HG03039 (cell line): Measurements from ENCODE around the gene MSMO1.
"Not testable (repeated sequence)": the region's sequence is repeated elsewhere in the genome, so short reads cannot be mapped to it uniquely, and the experiment has no call there.

Experiments
- ATAC-seq: cut with Tn5 transposase; IDR thresholded peaks from one replicate; pipeline ENCODE4 v1.9.1; 2021; ENCODE audit warnings: mild to moderate bottlenecking, moderate library complexity; ENCODE audit not compliant: unreplicated experiment

The MSMO1 gene

DNA sequence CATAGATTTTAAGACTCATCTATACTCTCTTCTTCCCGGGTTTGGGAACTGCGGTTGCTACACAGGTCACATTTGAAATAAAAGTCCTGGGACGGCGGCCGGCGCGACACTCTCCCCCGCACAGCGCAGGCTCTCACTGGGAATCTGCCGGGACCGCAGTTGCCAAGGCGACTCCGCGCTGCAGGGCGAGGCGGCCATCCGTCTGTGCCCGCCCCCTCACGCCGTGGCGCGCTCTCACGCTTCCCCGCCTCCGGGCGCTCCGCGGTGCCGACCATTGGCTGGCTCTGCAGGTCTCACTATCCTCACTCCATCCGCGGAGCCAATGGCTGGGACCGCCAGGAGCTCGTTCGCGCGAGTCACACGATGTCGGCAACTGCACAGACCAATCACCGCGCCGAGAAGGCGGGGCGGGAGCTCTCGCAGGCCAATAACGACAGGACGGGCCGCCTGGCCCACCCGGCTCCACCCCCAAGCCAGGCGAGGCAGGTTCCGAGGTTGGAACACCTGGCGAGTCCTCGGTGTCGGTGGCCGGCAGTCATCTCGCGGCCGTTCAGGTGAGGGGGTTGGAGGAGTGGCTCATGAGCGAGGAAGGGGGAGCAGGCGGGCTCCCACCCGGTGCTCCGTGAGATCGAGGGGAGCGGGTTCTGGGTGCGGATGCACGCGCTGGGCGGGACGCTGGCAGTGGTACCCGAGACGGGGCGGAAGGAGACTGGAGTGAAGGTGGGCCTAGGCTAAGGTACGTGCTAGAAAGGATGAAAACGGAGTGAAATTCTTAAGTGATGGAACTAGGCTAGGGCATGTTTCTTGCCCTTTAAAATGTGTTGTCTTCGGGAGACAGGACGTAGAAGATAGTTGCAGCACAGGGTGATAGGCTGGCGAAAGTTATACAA, at the start of gene MSMO1:
MSMO1 (plus strand) TSS at position 459 of the 890 bp plus-strand sequence. CDS start 5,702 bp downstream, outside the sequence.
- ATAC-seq = peak; percentile 98

DNA sequence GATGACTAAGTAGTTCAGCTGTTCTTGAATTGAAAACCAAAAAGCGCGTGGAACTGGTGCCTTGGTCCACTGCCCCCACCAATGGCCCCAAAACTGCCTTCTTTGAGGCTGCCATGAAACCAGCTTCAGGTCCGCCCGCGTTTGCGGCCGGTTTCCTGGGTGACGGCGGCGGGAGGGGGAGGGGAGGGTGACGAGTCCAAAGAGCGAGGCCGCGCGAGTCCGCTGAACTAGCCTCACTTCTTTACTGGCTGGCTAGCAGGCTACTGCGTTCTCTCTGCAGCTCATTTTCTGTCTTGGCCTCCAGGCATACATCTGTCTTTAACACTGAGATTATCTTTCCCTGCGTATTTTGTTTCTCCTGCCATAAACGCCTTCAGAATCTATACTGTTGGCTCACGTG, 47.9 kb upstream of the MSMO1 start:
- ATAC-seq = not testable (repeated sequence)

DNA sequence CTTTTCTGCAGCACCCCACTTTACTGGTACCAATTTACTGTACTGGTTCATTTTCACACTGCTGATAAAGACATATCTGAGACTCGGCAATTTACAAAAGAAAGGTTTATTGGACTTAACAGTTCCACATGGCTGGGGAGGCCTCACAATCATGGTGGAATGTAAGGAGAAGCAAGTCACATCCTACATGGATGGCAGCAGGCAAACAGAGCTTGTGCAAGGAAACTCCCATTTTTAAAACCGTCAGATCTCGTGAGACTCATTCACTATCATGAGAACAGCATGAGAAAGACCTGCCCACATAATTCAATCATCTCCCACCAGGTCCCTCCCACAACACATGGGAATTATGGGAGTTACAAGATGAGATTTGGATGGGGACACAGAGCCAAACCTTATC, 42.8 kb upstream of the MSMO1 start:
- ATAC-seq = not testable (repeated sequence)

GRCh38 chr4:165286619-165287340, 40.7 kb upstream of the MSMO1 start:
- peak; percentile 54 for ATAC-seq

GRCh38 chr4:165288226-165288625, 39.2 kb upstream of the MSMO1 start:
- no peak for ATAC-seq

- ATAC-seq = no peak
These were observed 38.6 kb upstream of the MSMO1 start for GRCh38 chr4:165288639-165289422.

GRCh38 chr4:165289423-165289785, 38.1 kb upstream of the MSMO1 start:
- ATAC-seq = no peak

DNA sequence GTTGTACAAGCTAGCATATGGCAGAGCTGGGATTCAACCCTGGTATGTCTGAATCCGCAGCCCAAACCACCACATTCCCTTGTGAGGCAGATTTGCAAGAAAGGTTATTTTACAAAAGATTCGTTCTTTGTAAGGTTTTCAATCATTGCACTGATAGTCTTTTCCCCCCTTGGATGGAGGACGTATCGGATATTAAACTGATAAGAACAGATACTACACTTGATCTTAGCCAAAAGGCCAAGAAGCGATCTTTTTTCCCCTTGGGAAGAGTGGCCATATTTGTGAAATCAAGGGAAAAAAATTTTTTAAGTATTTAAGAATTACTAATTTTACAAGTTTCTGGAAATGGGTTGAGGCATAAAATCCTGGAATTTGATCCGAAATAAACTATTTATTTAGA, 34.4 kb upstream of the MSMO1 start:
- ATAC-seq = no peak

DNA sequence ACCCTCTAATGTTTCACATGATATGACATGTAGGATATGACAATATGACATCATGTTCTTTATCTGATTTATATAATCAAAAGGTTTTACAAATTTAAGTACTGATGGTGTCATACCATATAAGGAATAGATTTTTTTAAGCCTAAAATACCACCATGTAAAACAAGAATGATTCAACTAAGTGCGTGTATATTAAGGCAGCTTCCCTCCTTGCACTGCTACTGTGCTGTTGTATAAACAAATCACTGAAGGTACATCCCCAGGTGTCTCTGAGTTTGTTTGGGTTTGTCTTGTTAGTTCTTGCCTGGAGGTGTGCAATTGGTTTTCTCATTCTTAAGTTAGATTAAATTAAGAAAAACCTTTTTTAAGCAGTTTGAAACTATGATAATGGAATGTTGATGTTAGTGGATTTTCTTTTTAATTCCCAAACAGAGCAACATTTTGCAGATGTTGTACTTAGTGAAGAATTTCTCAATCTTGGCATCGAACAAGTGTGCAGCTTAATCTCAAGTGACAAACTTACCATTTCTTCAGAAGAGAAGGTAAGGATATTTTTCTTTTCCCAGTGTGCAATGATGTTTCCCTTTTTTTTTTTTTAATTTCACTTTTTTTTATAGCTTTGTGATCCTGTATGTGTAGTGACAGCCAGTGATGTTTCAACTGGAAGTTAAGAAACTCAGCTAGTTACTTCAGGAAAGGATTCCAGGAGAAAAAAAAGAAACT, 33.4 kb upstream of the MSMO1 start:
- no peak for ATAC-seq

DNA sequence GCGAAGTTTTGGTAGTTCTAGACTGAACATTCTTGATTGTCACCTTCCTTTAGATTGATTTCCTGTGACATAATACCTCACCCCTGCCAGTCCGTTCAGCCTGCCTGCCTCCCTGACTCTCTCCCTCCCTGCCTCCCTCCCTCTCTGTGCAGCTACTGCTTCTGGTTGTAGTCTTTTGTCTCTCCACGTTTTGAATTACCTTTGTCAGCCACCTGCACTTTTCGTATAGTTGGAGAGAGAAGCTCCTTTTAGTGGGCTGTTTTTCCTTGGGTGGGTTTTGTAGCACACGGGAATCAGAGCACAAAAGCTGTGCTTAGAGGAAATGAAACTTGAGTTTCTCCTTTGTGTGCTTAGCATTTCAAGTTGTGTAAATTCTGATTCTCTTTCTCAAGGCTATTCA, 32.6 kb upstream of the MSMO1 start:
- peak; percentile 84 for ATAC-seq

DNA sequence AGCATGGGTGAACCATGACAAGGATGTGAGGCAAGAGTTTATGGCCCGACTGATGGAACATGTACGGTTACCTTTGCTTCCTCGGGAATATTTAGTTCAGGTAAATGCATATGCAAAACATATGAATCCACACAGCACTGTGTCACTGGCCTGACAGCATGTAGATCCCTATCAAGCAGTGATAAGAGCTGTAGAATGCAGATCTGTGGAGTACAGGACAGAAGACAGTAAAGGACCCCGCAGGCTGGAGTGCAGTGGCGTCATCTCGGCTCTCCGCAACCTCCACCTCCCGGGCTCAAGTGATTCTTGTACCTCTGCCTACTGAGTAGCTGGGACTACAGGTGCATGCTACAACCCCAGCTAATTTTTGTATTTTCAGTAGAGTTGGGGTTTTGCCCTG, 29.8 kb upstream of the MSMO1 start:
- no peak for ATAC-seq

GRCh38 chr4:165299399-165300060, 27.9 kb upstream of the MSMO1 start:
- ATAC-seq = no peak

GRCh38 chr4:165301833-165302232, 25.6 kb upstream of the MSMO1 start:
- ATAC-seq = no peak

GRCh38 chr4:165302658-165303057, 24.8 kb upstream of the MSMO1 start:
- ATAC-seq = no peak

GRCh38 chr4:165308166-165308565, 19.3 kb upstream of the MSMO1 start:
- ATAC-seq = no peak

GRCh38 chr4:165308606-165309005, 18.9 kb upstream of the MSMO1 start:
- no peak for ATAC-seq

DNA sequence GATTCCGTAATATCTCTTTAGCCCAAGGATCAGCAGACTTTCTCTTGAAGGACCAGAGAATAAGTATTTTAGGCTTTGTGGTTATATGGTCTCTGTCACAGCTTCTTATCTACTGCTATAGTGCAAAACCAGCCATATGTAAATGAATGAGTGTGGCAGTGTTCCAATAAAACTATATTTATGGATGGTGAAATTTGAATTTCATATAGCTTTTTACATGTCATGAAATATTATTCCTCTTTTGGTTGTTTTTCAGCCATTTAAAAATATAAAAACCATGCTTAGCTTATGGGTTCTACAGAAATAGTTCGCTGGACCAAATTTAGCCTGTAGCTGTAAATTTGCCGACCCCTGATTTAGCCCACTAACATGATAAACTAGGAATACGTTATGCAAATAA, 18.0 kb upstream of the MSMO1 start:
- no peak for ATAC-seq

GRCh38 chr4:165312506-165312905, 15.0 kb upstream of the MSMO1 start:
- ATAC-seq = no peak

DNA sequence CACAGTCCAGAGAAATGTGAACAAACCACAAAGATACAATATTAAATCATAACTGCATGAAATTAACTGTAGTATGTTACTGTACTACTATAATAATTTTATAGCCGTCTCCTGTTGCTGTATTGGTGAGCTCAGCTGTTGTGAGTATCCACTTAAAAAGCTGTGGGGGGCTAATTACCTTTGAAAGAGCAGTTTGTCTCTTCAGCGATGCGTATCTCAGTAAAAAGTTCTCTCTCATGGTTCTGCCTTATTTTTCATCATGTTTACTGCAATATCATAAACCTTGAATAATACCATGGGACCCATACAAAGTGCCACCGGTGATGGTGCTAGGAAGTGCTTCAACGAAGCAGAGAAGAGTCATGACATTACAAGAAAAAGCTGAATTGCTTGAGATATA, 8.4 kb upstream of the MSMO1 start:
- no peak for ATAC-seq

DNA sequence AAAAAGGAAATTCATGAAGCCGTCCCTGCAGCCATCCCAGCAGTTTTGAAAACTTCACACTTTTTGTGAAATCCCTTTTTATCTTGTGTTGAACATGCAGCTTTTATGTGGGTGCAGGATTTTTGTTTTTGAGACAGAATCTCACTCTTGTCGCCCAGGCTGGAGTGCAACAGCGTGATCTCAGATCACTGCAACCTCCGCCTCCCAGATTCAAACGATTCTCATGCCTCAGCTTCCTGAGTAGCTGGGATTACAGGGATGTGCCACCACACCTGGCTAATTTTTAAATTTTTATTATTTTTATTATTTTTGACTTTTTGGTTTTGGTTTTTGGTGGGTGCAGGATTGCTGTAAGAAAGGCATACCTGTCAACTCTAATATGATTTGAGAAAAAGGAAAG, 8.0 kb upstream of the MSMO1 start:
- no peak for ATAC-seq
